HepG2 (cell line): ENCODE results near the gene KATNAL2. TPM values are rescaled to one million over a fixed set of nuclear protein-coding genes. Genes with fewer than 3 reads are reported as not detected.

Source experiments
- ATAC-seq: fragments of 200-7000 bp; cut with Tn5 transposase; 3 replicates; pipeline ENCODE4 v1.9.1; 2020; ENCODE audit warnings: mild to moderate bottlenecking, moderate library complexity
- BruUV-seq: library from RNA; stranded (reverse); fragments of 400-500 nt; replicated peaks from 2 replicates; lab custom pipeline; 2021; lab: Mats Ljungman, UMichigan
- CTCF ChIA-PET: fragments of 300-600 bp; formaldehyde crosslinking; extraction: SDS; loops from one replicate; lab custom pipeline; 2021; ENCODE audit warnings: low total read pairs, inconsistent platforms, low intra/inter-chr PET ratio; lab: Yijun Ruan, JAX
- POLR2A ChIA-PET: fragments of 350-600 bp; sonication (Branson Sonifier 250); formaldehyde crosslinking; loops from one replicate; lab custom pipeline; 2020; ENCODE audit warnings: antibody characterized with exemption, inconsistent platforms; lab: Yijun Ruan, JAX
- DNase-seq: peaks from one replicate; pipeline ENCODE4 v3.0.0-alpha.2; 2015; ENCODE audit warnings: low spot score
- FAIRE-seq: peaks from 3 replicates; lab custom pipeline; 2011; peaks lifted over from hg19 to GRCh38; lab: Jason Lieb, UNC
- H2AFZ ChIP-seq: one replicate; pipeline ENCODE4 v1.6.1; 2011; ENCODE audit warnings: low read length, inconsistent platforms
- H3K27ac ChIP-seq: fragments of 300-600 bp; 3 replicates; pipeline ENCODE4 v1.8.0; 2011; ENCODE audit warnings: mixed run types, mild to moderate bottlenecking, mixed read lengths, low read length, inconsistent platforms; ENCODE audit not compliant: insufficient read depth; ENCODE audit errors: extremely low read length
- H3K27me3 ChIP-seq, 2 experiments: fragments of 200-600 bp in 1 of 2; 2 replicates in 1 of 2; 3 replicates in 1 of 2; pipeline versions ENCODE4 v1.6.0 to v1.8.0; 2011; ENCODE audit warnings: low read length in 2 of 2, mild to moderate bottlenecking in 2 of 2, moderate library complexity in 2 of 2, inconsistent platforms in 1 of 2; ENCODE audit not compliant: insufficient read depth in 2 of 2, control insufficient read depth in 1 of 2
- H3K36me3 ChIP-seq, 2 experiments: fragments of 200-600 bp in 1 of 2; replicated peaks in 1 of 2; 2 replicates in 1 of 2; 3 replicates in 1 of 2; pipeline versions ENCODE4 v1.5.1 to v1.8.0; 2011; ENCODE audit warnings: low read length in 2 of 2, inconsistent platforms in 1 of 2; ENCODE audit not compliant: insufficient read depth in 2 of 2, control insufficient read depth in 1 of 2
- H3K4me1 ChIP-seq: 2 replicates; pipeline ENCODE4 v1.5.1; 2012; ENCODE audit warnings: low read length, inconsistent platforms; ENCODE audit not compliant: insufficient read depth
- H3K4me2 ChIP-seq: 2 replicates; pipeline ENCODE4 v1.6.0; 2011; ENCODE audit warnings: low read depth, low read length, inconsistent platforms
- H3K4me3 ChIP-seq, 3 experiments: fragments of 200-600 bp in 1 of 3; sonication (generic), shearing (Covaris generic) in 1 of 3; replicated peaks in 1 of 3; 2 replicates each; pipeline ENCODE4 v1.5.1; 2011 to 2016; ENCODE audit warnings: low read length in 3 of 3, inconsistent platforms in 2 of 3, low read depth in 2 of 3, mild to moderate bottlenecking in 2 of 3, control low read depth in 1 of 3, mixed read lengths in 1 of 3; ENCODE audit not compliant: insufficient read depth in 1 of 3
- H3K79me2 ChIP-seq: one replicate; pipeline ENCODE4 v1.6.1; 2011; ENCODE audit warnings: low read length, inconsistent platforms; ENCODE audit not compliant: insufficient read depth
- H3K9ac ChIP-seq: 2 replicates; pipeline ENCODE4 v1.6.0; 2011; ENCODE audit warnings: mild to moderate bottlenecking, low read depth, low read length, inconsistent platforms; ENCODE audit not compliant: insufficient read depth
- H3K9me3 ChIP-seq: 2 replicates; pipeline ENCODE4 v1.5.1; 2012; ENCODE audit warnings: mild to moderate bottlenecking, low read length
- H4K20me1 ChIP-seq: 2 replicates; pipeline ENCODE4 v1.6.0; 2011; ENCODE audit warnings: inconsistent platforms, mild to moderate bottlenecking, low read length, moderate library complexity; ENCODE audit not compliant: insufficient read depth
- FUBP1 ChIP-seq: sonication (generic); formaldehyde crosslinking; IDR thresholded peaks from 2 replicates; pipeline ENCODE4 v1.5.1; 2020; ENCODE audit warnings: missing genetic modification reagents, mild to moderate bottlenecking, borderline replicate concordance
- GLMP ChIP-seq: sonication (generic); formaldehyde crosslinking; IDR thresholded peaks from 2 replicates; pipeline ENCODE4 v1.9.0; 2021; ENCODE audit warnings: missing genetic modification reagents, mild to moderate bottlenecking, borderline replicate concordance
- HMGXB4 ChIP-seq, 2 experiments: sonication (generic) in 1 of 2; formaldehyde crosslinking in 1 of 2; IDR thresholded peaks; 2 replicates each; pipeline versions ENCODE4 v1.4.0 to v1.6.1; 2018 to 2020; ENCODE audit warnings: missing genetic modification reagents in 2 of 2, borderline replicate concordance in 1 of 2, low read depth in 1 of 2, mild to moderate bottlenecking in 1 of 2, missing biosample characterization in 1 of 2
- HOXD1 ChIP-seq: sonication (generic); formaldehyde crosslinking; IDR thresholded peaks from 2 replicates; pipeline ENCODE4 v1.5.0; 2020; ENCODE audit warnings: missing genetic modification reagents
- SOX6 ChIP-seq, 2 experiments: fragments of 450-650 bp in 1 of 2; sonication (generic) in 1 of 2; formaldehyde crosslinking in 1 of 2; IDR thresholded peaks; 2 replicates each; pipeline versions ENCODE4 v1.4.0 to v1.6.1; 2017 to 2020; ENCODE audit warnings: antibody characterized with exemption in 1 of 2, mild to moderate bottlenecking in 1 of 2, missing genetic modification reagents in 1 of 2
- ZEB1 ChIP-seq: IDR thresholded peaks from 2 replicates; pipeline ENCODE4 v1.6.1; 2012; ENCODE audit warnings: mild to moderate bottlenecking, low read depth, inconsistent platforms; ENCODE audit not compliant: insufficient replicate concordance
- ZKSCAN8 ChIP-seq: IDR thresholded peaks from 2 replicates; pipeline ENCODE4 v1.6.1; 2016; ENCODE audit warnings: borderline replicate concordance, missing genetic modification reagents, missing compliant biosample characterization
- ZMYM3 ChIP-seq: sonication (generic); formaldehyde crosslinking; IDR thresholded peaks from 2 replicates; pipeline ENCODE4 v1.5.1; 2020; ENCODE audit warnings: mild to moderate bottlenecking, missing genetic modification reagents
- ZNF543 ChIP-seq: sonication (generic); formaldehyde crosslinking; IDR thresholded peaks from 2 replicates; pipeline ENCODE4 v1.4.0; 2020; ENCODE audit warnings: mild to moderate bottlenecking, missing genetic modification reagents
- ZNF605 ChIP-seq: sonication (generic); formaldehyde crosslinking; IDR thresholded peaks from 2 replicates; pipeline ENCODE4 v1.8.0; 2022; ENCODE audit warnings: mild to moderate bottlenecking, missing genetic modification reagents
- WGBS: methylation state at CpG from one replicate; pipeline ENCODE4 v1.1.6; 2017; ENCODE audit warnings: low lambda C conversion rate; 5-methylcytosine and 5-hydroxymethylcytosine counted together
- in situ Hi-C: cut with HindIII; loops from 2 replicates; pipeline ENCODE4 v1.10.0; 2017; ENCODE audit warnings: low pct_unique_long_range_greater_than_20kb; ENCODE audit not compliant: extremely low pct_ligation_motif_present
- intact Hi-C: fragments of 100-400 bp; cut with micrococcal nuclease; formaldehyde crosslinking; loops from one replicate; pipeline ENCODE4 v1.10.0; 2022; ENCODE audit not compliant: unreplicated experiment
- polyA plus RNA-seq, 8 experiments: library from polyadenylated mRNA; depleted of rRNA in 3 of 8; stranded (reverse) in 7 of 8; unstranded in 1 of 8; fragments of >200 nt; fragmentation: Illumina TruSeq in 4 of 8; extraction: Trizol in 4 of 8; gene quantifications; 2 replicates each; pipeline versions ENCODE4 v1.2.1 to v1.2.3, GENCODE V29; 2011 to 2016; ENCODE audit warnings: low read depth in 4 of 8, missing spikeins in 1 of 8, mixed read lengths in 1 of 8; ENCODE audit not compliant: insufficient read depth in 1 of 8
- total RNA-seq, 5 experiments: library from RNA; depleted of rRNA; stranded (reverse); fragments of >200 nt; fragmentation: Illumina TruSeq; extraction: Trizol; gene quantifications; 2 replicates each; pipeline ENCODE4 v1.2.3, GENCODE V29; 2016; ENCODE audit warnings: low read depth in 1 of 5

KATNAL2 gene
- total and polyA plus RNA-seq, 2 of the 13 experiments (the other 11 are each of a cell fraction or from before 2014, with no cell fraction given): not detected

- TF ChIP-seq SOX6 (IDR thresholded peaks at IDR 0.05) (no peak), SOX6 (CRISPR knock-in tag; IDR thresholded peaks at IDR 0.05) (no peak), ZNF605 (no peak), HMGXB4 (CRISPR knock-in tag; IDR thresholded peaks at IDR 0.05; ENCODE audit: borderline replicate concordance in 1 of 2, low read depth in 1 of 2) (no peak), ZKSCAN8 (CRISPR knock-in tag) (no peak), GLMP (CRISPR knock-in tag) (no peak), HOXD1 (CRISPR knock-in tag) (no peak), FUBP1 (CRISPR knock-in tag) (no peak), ZNF543 (CRISPR knock-in tag) (no peak), ZMYM3 (CRISPR knock-in tag) (no peak), ZEB1 (no peak)
- BruUV-seq: no TSS peak
These were observed 2.7 kb downstream of the KATNAL2 start for GRCh38 chr18:46920067-46920466.

More at GRCh38 chr18:46920067-46920466, 2.7 kb downstream of the KATNAL2 start:
- H3K4me3 ChIP-seq: no peak overlapping the region
- H2AFZ ChIP-seq: no peak overlapping the region
- H3K27ac ChIP-seq: no peak overlapping the region
- H3K4me1 ChIP-seq: peaks cover 18% of the 10 kb centered on the region
- H3K36me3 ChIP-seq: no peaks in the 10 kb centered on the region
- intact Hi-C loops (no loop called here), in situ Hi-C loops (no loop called here)
- H3K27me3 ChIP-seq: no peaks in the 10 kb centered on the region; a peak in 1 of 5 replicates
- ChIA-PET CTCF (no interaction called here), POLR2A (no interaction called here)
- H3K4me2 ChIP-seq: no peak overlapping the region
- FAIRE-seq (no peak), DNase-seq (no peak), ATAC-seq (no peak)
- no peaks in the 10 kb centered on the region for H3K9me3 ChIP-seq
- H3K79me2 ChIP-seq: peaks cover 17% of the 10 kb centered on the region
- 0% methylated on average over 1 of the region's 2 CpGs for WGBS
- no peak overlapping the region for H3K9ac ChIP-seq
- H4K20me1 ChIP-seq: no peaks in the 10 kb centered on the region
